ENCODE data around the gene PAK2.
"Not testable (repeated sequence)": the region's sequence is repeated elsewhere in the genome, so short reads cannot be mapped to it uniquely, and the experiment has no call there.

The PAK2 gene

DNA sequence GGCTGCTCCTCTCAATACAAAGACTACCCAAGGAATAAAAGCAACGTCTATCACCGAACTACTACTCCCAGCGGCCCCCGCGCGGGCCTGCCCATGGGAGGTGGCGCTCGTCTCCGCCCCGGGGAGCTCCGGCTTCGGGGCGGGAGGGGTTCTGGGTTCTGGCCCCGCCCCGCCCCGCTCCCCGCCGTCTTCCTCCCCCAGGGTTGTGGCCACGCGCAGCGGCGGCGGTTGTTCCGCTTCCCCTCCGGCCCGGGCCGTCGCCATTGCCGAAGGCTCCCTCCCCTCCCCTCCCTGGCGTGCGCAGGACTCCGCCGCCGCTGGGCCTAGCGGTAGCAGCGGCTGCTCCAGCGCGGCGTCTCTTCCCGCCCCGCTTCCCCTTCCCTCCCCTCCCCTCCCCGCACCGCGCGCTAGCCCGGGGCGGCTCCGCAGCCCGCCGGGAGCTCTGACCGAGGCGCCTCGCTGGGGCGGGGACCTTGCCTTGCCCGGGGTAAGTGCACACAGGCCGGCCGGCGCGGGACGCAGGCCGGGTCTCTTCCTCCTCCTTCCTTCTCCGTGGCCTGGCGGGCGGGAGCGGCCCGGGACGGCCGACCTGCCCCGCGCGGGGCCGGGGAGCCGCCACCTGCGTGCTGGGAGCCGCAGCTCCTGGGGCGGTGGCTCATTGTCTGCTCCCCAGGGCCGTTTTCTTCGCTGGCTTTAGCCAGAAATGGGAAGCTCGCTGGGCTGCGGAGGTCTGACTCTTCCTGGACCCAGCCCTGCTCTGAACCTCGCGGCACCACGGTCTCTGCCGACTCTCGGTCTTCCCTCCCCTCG lies at the start of gene PAK2:
Gene PAK2, plus strand, starts transcription at position 187 of the 810 bp plus-strand sequence. CDS start 42,790 bp downstream, outside the sequence.
- peak; percentile 89 for DNase-seq (ENCODE audit: low read depth, low spot score)

DNA sequence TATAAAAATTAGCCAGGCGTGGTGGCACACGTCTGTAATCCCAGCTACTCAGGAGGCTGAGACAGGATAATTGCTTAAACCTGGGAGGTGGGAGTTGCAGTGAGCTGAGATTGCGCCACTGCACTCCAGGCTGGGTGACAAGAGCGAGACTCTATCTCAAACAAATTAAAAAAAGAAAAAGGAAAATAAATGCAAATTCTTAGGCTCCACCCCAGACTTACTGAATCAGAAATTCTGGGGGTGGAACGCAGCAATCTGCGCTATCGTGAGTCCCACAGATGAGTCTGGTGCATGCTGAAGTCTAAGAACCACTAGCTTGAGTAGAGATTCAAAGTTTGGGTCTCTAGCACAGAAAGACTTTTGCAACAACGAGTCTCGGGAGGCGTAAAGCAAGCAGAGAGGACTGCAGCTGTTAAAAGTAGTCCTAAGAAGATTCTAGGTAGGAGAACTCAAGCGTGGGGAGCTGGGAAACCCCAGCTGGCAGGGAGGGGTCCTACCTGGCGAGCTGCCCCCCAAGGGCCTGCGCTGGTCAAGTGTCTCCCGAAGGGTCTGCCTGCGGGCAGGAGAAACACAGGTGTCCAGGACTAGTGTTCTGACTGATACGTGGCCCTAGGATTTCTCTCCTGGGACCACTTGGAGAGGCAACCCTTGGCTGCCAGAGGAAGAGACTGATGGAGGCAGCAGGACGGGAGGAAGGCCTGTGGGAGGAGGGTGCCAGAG lies 49.6 kb upstream of the PAK2 start:
- no peak for DNase-seq (ENCODE audit: low read depth, low spot score)

DNA sequence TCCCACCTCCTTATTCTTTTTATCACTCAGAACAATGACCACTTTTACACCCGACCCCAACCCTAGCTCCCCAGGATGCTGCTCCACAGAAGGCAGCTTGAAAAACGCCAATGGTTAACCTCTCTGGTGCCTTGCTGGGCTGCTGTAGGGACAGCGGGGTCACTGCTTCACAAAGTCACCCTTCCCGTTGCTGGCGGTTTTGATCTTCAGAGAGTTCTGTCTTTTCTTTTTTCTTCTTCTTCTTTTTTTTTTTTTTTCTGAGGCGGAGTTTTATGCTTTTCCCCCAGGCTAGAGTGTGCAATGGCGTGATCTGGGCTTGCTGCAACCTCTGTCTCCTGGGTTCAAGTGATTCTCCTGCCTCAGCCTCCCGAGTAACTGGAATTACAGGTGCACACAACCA lies 48.3 kb upstream of the PAK2 start:
- DNase-seq (ENCODE audit: low read depth, low spot score): no peak

- no peak for DNase-seq (ENCODE audit: low read depth, low spot score)
Measured at GRCh38 chr3:196694202-196694638, 45.4 kb upstream of the PAK2 start.

GRCh38 chr3:196694941-196695848 lies 44.5 kb upstream of the PAK2 start:
- no peak for DNase-seq (ENCODE audit: low read depth, low spot score)

DNA sequence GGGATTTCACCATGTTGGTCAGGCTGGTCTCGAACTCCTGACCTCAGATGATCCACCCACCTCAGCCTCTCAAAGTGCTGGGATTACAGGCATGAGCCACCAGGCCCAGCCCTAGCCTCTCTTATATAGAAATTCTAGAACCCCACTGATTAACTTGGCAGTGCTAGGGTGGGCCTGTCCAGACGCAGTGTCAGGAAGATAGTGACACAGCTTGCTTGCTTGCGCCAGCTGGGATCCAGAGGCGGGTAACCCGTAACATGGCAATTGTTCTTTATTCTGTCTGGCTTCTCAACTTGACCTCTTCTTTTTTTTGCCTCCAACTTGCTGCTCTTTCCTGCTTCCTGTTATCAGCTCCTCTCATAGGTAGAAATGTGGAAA lies 43.8 kb upstream of the PAK2 start:
- no peak for DNase-seq (ENCODE audit: low read depth, low spot score)

DNA sequence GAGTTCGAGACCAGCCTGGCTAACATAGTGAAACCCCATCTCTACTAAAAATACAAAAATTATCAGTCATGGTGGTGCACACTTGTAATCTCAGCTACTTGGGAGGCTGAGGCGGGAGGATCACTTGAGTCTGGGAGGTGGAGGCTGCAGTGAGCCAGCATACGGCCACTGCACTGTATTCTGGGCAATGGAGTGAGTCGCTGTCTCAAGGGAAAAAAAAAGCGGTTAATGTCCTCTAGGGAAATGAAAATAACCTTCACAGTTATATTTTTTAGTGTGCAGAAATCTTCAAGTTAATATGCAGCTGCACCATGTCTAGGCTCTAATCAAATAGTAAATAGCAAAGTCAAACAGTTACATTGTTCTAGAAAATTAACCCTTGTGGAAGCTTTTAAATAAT lies 42.4 kb upstream of the PAK2 start:
- no peak for DNase-seq (ENCODE audit: low read depth, low spot score)

- no peak for DNase-seq (ENCODE audit: low read depth, low spot score)
Measured at GRCh38 chr3:196699749-196700148, 39.9 kb upstream of the PAK2 start.

DNA sequence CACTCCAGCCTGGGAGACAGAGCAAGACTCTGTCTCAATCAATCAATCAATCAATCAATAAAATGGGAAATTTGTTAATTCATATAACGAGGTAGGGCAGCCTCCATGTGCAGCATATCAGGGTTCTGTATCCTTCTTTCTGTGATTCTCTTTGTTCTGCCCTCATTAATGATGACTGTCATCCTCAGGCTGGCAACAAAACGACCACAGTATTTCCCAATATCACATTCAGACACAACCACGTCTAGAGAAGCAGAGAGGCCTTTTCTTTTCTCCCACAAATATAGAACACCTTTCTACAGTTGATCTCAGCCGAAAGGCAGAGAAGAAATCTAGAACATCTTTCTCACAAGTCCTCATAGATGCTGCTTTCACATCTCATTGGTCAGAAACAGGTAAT lies 38.9 kb upstream of the PAK2 start:
- no peak for DNase-seq (ENCODE audit: low read depth, low spot score)

- DNase-seq (ENCODE audit: low read depth, low spot score): no peak
Measured at GRCh38 chr3:196706327-196706726, 33.3 kb upstream of the PAK2 start.

DNA sequence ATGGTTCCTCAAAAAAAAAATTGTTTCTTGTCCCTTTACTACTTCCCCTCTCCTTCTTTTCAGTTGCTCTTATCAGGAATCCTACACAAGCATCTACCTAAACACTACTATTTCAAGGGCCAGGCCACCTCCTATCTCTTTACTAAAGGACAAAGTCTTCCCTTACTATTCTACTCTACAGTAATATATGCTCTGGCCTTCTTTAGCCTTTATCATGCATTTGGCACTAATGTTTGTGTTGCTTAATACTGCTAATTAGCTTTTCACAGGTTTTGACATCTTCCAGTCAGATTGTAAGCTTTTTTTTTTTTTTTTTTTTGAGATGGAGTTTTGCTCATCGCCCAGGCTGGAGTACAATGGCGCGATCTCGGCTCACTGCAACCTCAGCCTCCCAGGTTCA lies 32.9 kb upstream of the PAK2 start:
- no peak for DNase-seq (ENCODE audit: low read depth, low spot score)

DNA sequence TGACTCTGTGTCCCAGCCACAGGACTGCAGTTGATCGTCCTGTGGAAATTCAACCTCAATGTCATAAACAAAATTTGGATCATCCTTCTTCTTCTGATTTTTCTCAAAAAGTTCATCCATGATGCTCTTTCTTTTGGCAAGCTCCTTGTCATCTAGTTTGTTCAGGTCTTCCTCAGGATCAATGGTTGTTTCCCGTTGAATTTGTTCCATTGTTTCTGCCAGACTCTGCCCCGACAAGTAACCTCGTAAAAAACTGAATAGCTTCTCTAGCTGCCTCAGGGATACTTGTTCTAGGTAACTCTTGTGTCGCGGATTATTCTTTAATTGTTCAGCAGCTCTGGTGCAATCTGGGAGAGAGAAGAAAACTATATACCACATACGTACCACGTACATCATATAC lies 32.1 kb upstream of the PAK2 start:
- no peak for DNase-seq (ENCODE audit: low read depth, low spot score)

DNA sequence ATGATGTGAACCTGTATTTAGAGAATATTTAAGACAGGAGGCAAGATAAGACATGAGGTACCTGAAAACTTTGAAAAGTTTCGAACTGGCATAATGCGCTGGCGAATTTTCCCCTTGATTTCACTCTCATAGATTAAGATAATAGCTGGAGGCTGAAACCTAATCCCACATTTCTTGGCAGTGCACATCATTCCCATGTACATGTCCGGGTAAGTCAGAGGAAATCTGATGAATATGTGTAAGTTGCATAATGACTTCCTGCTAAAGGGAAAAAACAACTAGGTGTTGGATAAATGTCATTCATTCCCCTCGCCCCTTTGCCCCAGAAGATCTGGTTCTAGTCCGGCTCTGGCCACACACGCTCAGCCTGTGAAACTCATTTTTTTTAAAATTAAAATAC lies 31.2 kb upstream of the PAK2 start:
- no peak for DNase-seq (ENCODE audit: low read depth, low spot score)

DNA sequence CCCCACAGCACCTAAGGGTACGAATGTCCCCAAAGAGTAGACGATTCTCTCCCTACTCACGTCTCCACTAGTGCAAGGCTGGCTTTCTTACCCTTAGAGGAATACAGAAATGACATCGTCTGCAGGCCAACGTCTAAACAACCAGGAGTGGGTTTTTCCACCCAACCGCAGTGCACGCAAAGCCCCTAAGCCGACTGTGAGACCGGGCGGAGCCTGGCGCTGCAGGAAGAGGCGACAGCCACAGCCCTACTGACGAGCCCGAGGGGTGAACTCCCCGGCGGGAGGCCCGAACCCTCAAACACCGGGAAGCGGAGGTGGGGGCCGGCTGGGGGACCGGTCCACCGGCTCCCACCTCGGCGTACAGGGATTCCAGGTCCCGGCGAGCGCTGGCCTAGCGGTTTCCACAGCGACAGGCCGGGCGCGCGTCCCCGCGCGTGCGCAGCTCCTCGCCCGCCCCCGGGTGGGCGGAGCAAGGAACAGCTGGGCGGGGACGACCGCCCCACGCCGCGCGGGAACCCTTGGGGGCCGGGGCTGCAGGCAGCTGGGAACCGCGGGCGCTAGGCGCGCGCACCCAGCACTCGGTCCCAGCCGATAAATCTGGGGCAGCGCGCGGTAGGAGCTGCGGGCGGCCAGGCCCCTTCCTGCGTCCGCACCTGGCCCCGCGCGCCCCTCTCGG lies 27.7 kb upstream of the PAK2 start, which contains the start of the genes CEP19 and PIGX:
Gene CEP19, minus strand, starts transcription at position 413 of the 676 bp plus-strand sequence. CDS start 3,593 bp downstream, outside the sequence.
Gene PIGX, plus strand, starts transcription at position 540 of the 676 bp plus-strand sequence.
- peak; percentile 76 for DNase-seq (ENCODE audit: low read depth, low spot score)

- DNase-seq (ENCODE audit: low read depth, low spot score): peak; percentile 58
Measured at GRCh38 chr3:196712514-196713413, 26.9 kb upstream of the PAK2 start.

- DNase-seq (ENCODE audit: low read depth, low spot score): not testable (repeated sequence)
Measured at GRCh38 chr3:196717162-196717561, 22.5 kb upstream of the PAK2 start.

DNA sequence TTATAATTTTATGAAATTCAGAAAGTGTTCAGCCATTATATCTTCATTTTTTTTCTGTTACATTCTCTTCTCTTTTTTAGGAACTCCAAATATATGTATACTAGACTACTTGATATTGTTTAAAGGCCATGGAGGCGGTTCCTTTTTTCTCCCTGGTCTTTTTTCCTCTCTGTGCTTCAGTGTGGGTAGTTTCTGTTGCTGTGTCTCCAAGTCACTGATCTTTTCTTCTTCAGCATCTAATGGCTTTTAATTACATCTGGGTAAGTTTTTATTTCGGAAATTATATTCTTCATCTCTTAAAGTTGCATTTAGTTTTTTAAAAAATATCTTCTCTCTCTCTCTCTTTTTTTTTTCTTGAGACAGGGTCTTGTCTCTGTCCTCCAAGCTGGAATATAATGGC lies 18.6 kb upstream of the PAK2 start:
- no peak for DNase-seq (ENCODE audit: low read depth, low spot score)

DNA sequence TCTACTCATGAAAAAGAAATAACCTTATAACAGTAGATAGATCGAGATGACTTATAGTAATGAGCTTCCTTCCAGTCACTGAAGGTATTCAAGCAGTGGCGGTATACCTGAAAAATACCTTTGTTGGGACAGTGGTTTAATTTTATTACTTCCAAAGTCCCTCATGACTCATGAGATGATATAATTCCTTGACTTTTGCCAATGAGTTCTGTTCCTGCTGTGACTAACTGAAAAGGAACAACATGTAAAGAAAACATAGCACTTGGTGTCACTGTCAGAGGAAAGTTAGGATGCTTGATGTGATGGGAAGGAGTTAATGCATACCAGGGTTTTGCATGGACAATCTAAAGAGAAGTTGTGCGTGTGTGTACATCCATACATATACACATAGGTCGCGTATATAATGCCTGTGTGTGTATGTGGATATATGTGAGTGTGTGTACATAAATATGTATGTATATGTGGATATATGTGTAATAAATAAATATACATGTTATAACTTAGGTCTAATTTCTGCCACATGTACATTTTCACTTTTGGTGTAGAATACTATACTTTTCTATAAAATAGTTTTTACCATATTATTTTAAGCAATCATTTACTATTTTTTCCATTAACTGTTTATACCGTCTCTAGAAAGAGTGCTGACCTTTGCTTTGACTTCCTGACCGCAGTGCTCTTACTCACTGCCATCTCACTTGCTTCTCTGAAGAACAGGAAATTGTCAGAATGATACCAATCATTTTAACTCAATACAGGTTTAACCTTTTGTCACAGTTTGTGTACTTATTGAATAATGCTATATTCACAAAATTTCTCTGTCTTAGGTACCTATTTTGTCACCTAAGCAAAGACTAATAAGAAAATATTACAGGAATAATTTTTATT lies 12.6 kb upstream of the PAK2 start:
- no peak for DNase-seq (ENCODE audit: low read depth, low spot score)

GRCh38 chr3:196735751-196736150 lies 3.9 kb upstream of the PAK2 start:
- DNase-seq (ENCODE audit: low read depth, low spot score): no peak
